H7 (cell line): ENCODE measurements around the gene ZNF491. TPM values are rescaled to one million over a fixed set of nuclear protein-coding genes. Genes with fewer than 3 reads are reported as not detected.
A peak's percentile ranks its signal among the peaks of the same experiment; 100 is the strongest.

Experiments used
- DNase-seq: peaks from one replicate; pipeline ENCODE4 v3.0.0; 2012
- H3K27me3 ChIP-seq: 2 replicates; pipeline ENCODE4 v1.6.0; 2011; ENCODE audit warnings: mild to moderate bottlenecking, low read length; ENCODE audit not compliant: control insufficient read depth, insufficient read depth
- H3K36me3 ChIP-seq: replicated peaks from 2 replicates; pipeline ENCODE4 v1.5.1; 2011; ENCODE audit warnings: low read length; ENCODE audit not compliant: control insufficient read depth, insufficient read depth
- H3K4me3 ChIP-seq: 2 replicates; pipeline ENCODE4 v1.5.1; 2011; ENCODE audit warnings: low read depth, mild to moderate bottlenecking, control low read depth, low read length, moderate library complexity; ENCODE audit not compliant: insufficient read depth
- total RNA-seq: library from RNA; depleted of rRNA; stranded (reverse); fragments of >200 nt; shearing (Covaris generic); gene quantifications from 2 replicates; pipeline ENCODE4 v1.2.3, GENCODE V29; 2014

Gene ZNF491
- total RNA-seq, 1 experiment from 2014 or later, result 0.03 TPM

DNA sequence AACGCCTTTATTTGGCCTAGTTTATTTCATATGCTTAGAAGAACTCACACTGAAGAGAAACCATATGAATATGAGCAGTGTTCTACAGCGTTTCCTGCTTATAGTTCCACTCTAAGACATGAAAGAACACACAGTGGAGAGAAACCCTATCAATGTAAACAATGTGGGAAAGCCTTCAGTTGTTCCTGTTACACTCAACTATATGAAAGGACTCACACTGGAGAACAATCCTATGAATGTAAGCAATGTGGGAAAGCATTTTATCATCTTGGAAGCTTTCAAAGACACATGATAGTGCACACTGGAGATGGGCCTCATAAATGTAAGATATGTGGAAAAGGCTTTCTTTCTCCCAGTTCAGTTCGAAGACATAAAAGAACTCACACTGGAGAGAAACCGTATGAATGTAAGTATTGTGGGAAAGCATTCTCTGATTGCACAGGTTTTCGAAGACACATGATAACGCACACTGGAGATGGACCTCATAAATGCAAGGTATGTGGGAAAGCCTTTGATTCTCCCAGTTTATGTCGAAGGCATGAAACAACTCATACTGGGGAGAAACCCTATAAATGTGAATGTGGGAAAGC is 17.8 kb upstream of the ZNF491 start:
- no peaks in the 10 kb centered on the region for H3K27me3 ChIP-seq
- no peaks in the 10 kb centered on the region for H3K36me3 ChIP-seq
- H3K4me3 ChIP-seq, result no peak overlapping the region
- DNase-seq, result no peak

DNA sequence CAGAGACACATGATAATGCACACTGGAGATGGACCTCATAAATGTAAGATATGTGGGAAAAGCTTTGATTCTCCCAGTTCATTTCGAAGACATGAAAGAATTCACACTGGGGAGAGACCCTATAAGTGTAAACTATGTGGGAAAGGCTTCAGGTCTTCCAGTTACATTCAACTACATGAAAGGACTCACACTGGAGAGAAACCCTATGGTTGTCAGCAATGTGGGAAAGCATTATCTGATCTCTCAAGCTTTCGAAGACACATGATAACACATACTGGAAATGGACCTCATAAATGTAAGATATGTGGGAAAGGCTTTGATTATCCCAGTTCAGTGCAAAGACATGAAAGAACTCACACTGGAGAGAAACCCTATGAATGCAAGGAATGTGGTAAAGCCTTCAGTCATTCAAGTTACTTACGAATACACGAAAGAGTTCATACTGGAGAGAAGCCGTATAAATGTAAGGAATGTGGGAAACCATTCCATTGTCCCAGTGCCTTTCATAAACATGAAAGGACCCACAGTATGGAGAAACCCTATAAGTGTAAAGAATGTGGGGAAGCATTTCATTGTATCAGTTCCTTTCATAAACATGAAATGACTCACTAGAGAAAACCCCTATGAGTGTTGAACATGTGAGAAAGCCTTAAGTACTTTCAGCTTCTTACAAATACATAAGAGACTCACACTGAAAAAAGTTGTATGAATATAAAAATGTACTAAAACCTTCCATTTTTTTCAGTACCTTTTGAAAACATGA is 16.8 kb upstream of the ZNF491 start:
- H3K27me3 ChIP-seq, result no peaks in the 10 kb centered on the region
- no peak overlapping the region for H3K4me3 ChIP-seq
- H3K36me3 ChIP-seq, result no peaks in the 10 kb centered on the region
- no peak for DNase-seq

DNA sequence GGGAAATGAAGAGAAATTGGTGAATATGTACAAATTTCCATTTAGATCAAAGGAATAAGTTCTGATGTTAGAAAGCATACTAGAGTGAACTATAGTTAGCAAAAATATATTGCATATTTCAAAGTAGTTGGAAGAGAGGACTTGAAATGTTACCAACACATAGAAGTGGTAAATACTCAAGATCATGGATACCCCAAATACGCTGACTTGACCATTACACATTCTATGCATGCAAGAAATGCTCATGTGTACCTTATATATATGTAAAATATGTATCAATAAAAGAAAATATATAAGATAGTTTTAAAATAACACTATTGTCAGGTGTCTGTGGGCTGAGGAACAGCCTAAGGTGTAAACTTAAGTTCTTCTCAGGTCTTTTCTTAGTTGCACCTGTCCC is 14.6 kb upstream of the ZNF491 start:
- no peak for DNase-seq
- no peaks in the 10 kb centered on the region for H3K27me3 ChIP-seq

DNA sequence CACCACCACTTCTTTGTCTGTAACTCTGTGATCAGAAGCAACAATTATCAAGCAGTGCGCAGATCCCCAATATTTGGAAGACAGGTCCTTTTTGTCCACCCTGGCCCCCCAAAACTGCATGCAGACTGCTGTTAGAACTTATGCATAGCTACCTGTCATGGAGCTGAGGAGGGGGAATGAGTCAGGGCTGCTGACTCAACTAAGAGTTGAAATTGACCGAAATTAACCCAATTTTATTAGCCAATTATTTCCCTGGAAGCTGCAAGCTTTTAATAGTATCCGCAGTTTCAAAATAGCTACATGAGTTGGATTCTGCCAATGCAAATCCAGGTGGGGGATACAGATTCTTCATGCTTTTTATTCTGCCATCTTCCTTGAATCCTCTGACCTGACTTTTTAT is 14.0 kb upstream of the ZNF491 start:
- DNase-seq, result no peak
- Histone ChIP-seq H3K27me3 (no peaks in the 10 kb centered on the region), H3K36me3 (no peaks in the 10 kb centered on the region), H3K4me3 (no peak overlapping the region)

More for the DNA sequence above, 14.6 kb upstream of the ZNF491 start:
- Histone ChIP-seq H3K36me3 (no peaks in the 10 kb centered on the region), H3K4me3 (no peak overlapping the region)

DNA sequence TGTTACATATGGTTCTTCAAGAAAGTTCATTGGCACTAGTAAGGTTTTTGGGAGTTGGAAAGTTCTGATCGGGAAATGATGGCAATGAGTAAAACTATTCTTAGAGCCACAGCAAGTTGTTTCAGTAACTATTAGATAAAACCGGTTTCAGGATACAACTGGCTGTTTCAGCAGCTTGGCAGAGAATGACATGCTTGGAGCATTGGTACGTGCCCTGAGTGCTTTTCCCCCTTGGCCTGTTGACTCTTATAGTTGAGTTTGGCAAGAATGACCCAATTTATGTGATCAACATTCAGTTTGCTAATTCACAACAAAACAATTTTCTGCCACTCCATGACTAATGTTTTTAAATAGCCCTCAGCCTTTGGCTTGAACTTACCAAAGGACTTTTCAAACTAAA is 10.8 kb upstream of the ZNF491 start:
- no peak overlapping the region for H3K4me3 ChIP-seq
- no peaks in the 10 kb centered on the region for H3K36me3 ChIP-seq
- no peak for DNase-seq
- no peaks in the 10 kb centered on the region for H3K27me3 ChIP-seq

DNA sequence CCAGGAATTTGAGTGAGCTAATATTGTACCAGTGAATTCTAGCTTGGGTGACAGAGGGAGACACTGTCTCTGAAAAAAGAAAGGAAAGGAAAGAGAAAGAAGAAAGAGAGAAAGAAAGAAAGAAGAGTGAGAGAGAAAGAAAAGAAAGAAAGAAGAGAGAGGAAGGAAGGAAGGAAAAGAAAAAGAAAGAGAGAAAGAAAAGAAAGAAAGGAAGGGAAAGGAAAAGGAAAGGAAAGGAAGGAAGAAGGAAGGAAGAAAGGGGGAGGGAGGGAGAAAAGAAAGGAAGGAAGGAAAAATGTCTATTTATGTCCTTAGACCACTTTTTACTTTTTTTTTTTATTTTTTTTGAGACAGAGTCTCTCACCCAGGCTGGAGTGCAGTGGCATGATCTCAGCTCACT is 5.4 kb upstream of the ZNF491 start:
- Histone ChIP-seq H3K27me3 (no peaks in the 10 kb centered on the region), H3K36me3 (no peaks in the 10 kb centered on the region), H3K4me3 (no peak overlapping the region)
- no peak for DNase-seq

DNA sequence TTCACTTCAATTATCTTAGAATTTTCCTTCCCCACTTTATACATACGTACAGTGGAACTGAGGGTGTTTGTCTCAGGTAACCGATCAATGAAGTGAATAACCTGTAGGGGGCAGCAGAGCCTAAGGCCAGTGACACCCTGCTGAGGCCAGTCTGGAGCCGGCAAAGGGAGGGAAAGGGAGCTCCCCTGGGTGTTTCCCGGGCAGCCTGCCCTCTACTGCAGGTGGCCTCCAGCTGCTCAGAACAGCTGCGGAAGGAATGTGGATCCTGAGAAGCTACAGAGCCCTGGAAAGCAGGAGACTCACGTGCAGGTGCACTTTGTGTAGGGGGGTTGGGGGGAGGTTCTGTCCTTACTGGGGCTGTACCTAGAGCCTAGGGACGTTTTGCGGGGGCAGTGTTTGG is 832 bp upstream of the ZNF491 start:
- DNase-seq, result peak; percentile 78
- H3K4me3 ChIP-seq, result no peak overlapping the region
- peaks cover 6% of the 10 kb centered on the region; the same call in 1 of the 2 replicates for H3K27me3 ChIP-seq
- H3K36me3 ChIP-seq, result no peaks in the 10 kb centered on the region

DNA sequence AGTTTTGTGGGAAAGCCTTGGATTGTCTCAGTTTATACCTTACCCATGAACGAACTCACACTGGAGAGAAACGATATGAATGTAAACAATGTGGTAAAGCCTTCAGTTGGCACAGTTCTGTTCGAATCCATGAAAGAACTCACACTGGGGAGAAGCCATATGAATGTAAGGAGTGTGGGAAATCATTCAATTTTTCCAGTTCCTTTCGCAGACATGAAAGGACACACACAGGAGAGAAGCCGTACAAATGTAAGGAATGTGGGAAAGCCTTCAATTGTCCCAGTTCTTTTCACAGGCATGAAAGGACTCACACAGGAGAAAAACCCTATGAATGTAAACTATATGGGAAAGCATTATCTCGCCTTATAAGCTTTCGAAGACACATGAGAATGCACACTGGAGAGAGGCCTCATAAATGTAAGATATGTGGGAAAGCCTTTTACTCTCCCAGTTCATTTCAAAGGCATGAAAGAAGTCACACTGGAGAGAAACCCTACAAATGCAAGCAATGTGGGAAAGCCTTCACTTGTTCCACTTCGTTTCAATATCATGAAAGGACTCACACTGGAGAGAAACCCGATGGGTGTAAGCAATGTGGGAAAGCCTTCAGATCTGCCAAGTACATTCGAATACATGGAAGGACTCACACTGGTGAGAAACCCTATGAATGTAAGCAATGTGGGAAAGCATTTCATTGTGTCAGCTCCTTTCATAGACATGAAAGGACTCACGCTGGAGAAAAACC is 8.2 kb downstream of the ZNF491 start:
- no peaks in the 10 kb centered on the region for H3K36me3 ChIP-seq
- H3K27me3 ChIP-seq, result no peaks in the 10 kb centered on the region
- DNase-seq, result no peak
- H3K4me3 ChIP-seq, result no peak overlapping the region

DNA sequence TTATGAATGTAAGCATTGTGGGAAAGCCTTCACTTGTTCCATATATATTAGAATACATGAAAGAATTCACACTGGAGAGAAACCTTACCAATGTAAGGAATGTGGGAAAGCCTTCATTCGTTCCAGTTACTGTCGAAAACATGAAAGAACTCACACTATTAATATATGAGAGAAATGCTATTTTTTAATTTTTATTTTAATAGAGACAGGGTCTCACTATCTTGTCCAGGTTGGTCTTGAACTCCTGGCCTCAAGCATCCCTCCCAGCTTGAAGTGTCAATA is 8.7 kb downstream of the ZNF491 start:
- Histone ChIP-seq H3K36me3 (no peaks in the 10 kb centered on the region), H3K4me3 (no peak overlapping the region), H3K27me3 (no peaks in the 10 kb centered on the region)
- DNase-seq, result no peak

DNA sequence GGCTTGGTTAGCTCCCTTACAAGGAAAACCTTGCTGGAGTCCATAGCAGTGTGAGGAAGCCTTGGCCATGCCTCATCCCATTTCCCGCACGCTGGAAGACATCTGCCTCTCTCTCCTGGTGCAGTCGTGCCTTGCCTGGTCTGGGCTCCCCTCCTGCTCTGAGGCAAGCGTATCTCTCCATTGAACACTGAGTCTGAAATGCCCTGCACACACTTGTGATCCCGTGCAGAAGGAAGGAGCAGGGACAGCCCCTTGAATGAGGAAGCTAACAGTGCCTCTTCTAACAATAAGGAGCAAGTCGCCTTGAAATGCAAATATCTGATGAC is 15.3 kb downstream of the ZNF491 start:
- peak overlapping the region; percentile 12; the same call in 1 of the 2 replicates for H3K4me3 ChIP-seq
- peaks cover 6% of the 10 kb centered on the region; the same call in 1 of the 2 replicates for H3K27me3 ChIP-seq
- H3K36me3 ChIP-seq, result no peaks in the 10 kb centered on the region
- no peak for DNase-seq

DNA sequence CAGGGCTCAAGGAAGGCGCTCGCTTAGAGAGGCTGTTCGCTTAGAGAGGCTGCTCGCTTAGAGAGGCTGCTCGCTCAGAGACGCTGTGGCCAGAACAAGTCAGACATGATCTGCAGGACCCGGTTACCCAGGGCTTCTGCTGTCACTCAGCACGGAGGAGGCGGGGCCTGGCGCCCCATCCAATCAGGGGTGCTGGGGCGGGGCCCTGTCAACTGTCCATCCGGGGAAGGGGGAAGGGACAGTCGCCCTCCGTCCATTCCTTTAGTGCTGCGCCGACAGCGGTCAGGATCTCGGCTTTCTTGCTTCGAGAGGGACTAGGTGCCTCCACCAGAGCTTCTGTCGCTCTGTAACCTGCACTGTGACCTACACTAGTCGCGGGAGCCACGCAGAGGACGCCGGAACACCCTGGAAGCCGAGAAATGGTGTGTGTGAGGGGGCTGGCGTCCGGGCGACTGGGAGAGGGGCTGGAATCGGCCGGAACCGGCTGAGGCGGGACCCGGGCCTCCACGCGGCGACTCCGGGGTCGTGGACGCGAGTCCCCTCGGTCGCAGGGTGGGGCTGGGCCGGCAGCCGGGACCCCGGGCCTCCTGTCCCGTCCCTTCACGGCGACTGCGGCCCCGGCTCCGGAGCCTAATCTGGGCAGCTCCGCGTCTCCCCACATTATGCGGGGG is 15.8 kb downstream of the ZNF491 start, which contains the start of gene ZNF440:
Gene ZNF440, plus strand, starts transcription at position 245 of the 671 bp plus-strand sequence. Its CDS starts 175 bp downstream, at position 420.
- peak; percentile 98 for DNase-seq
- H3K27me3 ChIP-seq, result peaks cover 6% of the 10 kb centered on the region; the same call in 1 of the 2 replicates
- no peaks in the 10 kb centered on the region for H3K36me3 ChIP-seq
- peak within 1 kb of the TSS; percentile 61; the same call in 1 of the 2 replicates for H3K4me3 ChIP-seq

DNA sequence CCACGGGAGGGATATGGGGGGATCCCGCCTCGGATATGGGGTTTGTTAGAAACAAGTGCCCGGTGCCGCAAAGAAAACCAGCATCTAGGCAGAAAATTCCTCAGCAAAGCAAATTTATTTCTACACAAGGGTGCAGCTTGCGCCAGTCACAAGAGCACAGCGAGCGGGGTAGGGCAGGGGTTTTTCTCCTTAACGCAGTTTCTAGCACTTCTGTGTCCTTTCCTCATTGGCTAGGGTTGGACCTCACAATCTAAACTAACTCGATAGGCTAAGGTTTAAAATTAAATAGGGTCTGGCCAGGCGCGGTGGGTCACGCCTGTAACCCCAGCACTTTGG is 16.3 kb downstream of the ZNF491 start:
- DNase-seq, result no peak
- H3K4me3 ChIP-seq, result peak overlapping the region; percentile 61; the same call in 1 of the 2 replicates

DNA sequence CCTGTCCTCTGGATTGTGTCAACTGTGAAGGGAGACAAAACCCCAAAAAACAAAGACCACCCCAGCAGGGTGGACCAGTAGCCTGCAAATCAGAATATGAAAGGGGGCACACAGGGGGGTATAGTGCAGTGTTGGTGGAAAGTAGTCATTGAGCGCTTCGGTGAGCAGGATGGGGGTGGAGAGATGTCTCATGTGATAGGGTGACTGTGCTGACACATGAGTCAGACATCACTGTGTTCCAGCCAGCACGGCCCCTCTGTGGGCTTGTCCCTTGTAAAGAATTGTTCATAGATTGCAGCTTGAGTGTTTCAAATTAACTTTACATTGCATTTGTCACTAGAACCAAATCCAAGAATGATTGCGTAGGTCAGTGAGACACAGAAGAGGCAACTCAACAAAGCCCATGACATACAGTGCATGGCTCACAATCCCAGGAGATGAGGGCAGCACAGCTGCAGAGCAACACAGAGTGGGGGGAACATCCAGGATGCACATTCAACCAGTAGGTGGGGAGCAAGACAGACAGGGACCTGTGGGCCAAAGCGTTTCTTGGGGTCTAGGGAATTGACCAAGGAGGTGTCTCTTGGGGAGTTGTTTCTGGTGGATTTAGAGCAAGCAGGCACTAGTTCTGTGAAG is 23.3 kb downstream of the ZNF491 start:
- Histone ChIP-seq H3K36me3 (no peaks in the 10 kb centered on the region; the same call in 1 of the 2 replicates), H3K27me3 (no peaks in the 10 kb centered on the region), H3K4me3 (no peak overlapping the region)
- DNase-seq, result no peak

More for the DNA sequence above, 16.3 kb downstream of the ZNF491 start:
- H3K36me3 ChIP-seq, result no peaks in the 10 kb centered on the region
- peaks cover 6% of the 10 kb centered on the region; the same call in 1 of the 2 replicates for H3K27me3 ChIP-seq
